Activated CD8-positive, alpha-beta T cell treated with anti-CD3 and anti-CD28 coated beads for 36 hours (primary cell): ENCODE measurements around the gene LGR6. TPM values are rescaled to one million over a fixed set of nuclear protein-coding genes. Genes with fewer than 3 reads are reported as not detected.
"Not testable (repeated sequence)": the region's sequence is repeated elsewhere in the genome, so short reads cannot be mapped to it uniquely, and the experiment has no call there.

Experiments
- ATAC-seq: fragments of 200-7000 bp; cut with Tn5 transposase; one replicate; pipeline ENCODE4 v1.10.0; 2021; ENCODE audit warnings: mild to moderate bottlenecking, moderate library complexity
- CTCF ChIA-PET: fragments of 350-600 bp; sonication (Branson Sonifier 250); formaldehyde crosslinking; loops from one replicate; lab custom pipeline; 2021; ENCODE audit warnings: antibody characterized with exemption; lab: Charles Lee
- POLR2A ChIA-PET: fragments of 350-600 bp; sonication (Branson Sonifier 250); formaldehyde crosslinking; loops from one replicate; lab custom pipeline; 2021; ENCODE audit warnings: antibody characterized with exemption; lab: Charles Lee
- DNase-seq: peaks from one replicate; pipeline ENCODE4 v3.0.0-alpha.2; 2020
- H3K27ac Mint-ChIP-seq: one replicate; pipeline ENCODE4 v1.8.0; 2021; ENCODE audit warnings: mild to moderate bottlenecking, mixed read lengths
- H3K27me3 Mint-ChIP-seq: one replicate; pipeline ENCODE4 v1.8.0; 2021; ENCODE audit warnings: mixed read lengths
- H3K36me3 Mint-ChIP-seq: one replicate; pipeline ENCODE4 v1.8.0; 2021; ENCODE audit warnings: low read depth, mixed read lengths
- H3K4me1 Mint-ChIP-seq: one replicate; pipeline ENCODE4 v1.8.0; 2021; ENCODE audit warnings: low read depth, mixed read lengths
- H3K4me3 Mint-ChIP-seq: one replicate; pipeline ENCODE4 v1.8.0; 2021; ENCODE audit warnings: mild to moderate bottlenecking, moderate library complexity, mixed read lengths
- H3K9me3 Mint-ChIP-seq: one replicate; pipeline ENCODE4 v1.8.0; 2021; ENCODE audit warnings: mixed read lengths
- CTCF ChIP-seq: fragments of 200-600 bp; IDR thresholded peaks from one replicate; pipeline ENCODE4 v1.8.0; 2022; ENCODE audit warnings: antibody characterized with exemption, mild to moderate bottlenecking
- intact Hi-C: fragments of 100-400 bp; cut with micrococcal nuclease; formaldehyde crosslinking; loops from one replicate; pipeline ENCODE4 v1.10.0; 2022
- total RNA-seq, 2 experiments: library from RNA; stranded (reverse); gene quantifications; one replicate each; pipeline ENCODE4 v1.2.3, GENCODE V29; 2021

The LGR6 gene
- total RNA-seq, 2 experiments from 2014 or later = 0.34 TPM

- ATAC-seq = no peak
Measured at GRCh38 chr1:202187697-202188407, 5.7 kb upstream of the LGR6 start.

DNA sequence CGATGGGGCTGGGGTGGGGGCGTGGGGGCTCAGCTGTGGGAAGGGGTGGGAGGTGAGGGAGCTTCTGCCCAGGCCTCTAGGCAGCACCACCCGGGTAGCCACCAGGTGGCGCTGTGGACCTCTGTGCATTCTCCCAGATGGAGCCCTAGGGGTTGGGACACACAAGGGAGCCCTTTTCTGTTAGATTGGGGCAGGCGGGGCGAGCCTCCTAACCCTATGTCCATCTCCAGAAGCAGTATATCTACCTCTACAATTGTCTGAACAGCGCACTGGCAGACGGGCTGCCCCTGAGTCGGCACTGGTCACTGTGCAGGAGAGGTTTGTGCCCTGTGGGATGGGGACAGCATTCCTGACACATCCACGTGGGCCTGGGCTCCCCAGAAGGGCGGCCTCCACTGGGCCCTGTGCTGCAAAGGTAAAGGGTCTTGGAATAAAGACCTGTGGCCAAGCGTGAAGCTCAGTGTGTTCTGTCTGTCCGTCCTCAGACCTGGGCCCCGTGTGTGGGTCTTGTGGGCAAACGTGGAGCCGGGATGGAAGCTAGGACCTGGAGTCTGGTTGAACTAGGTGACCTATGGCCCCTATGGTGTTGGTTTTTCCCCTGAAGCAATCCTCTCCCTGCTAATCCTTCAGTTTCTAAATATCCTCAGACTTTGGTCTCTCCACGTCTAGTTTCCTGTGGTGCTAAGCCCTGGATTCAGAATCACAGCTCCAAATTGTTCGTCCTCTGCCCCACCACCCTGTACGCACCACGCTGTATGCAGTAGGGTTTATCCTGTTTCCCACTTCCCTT is 4.4 kb upstream of the LGR6 start:
- POLR2A ChIA-PET = interaction anchor here (0.6 to 1.4 kb wide), 3 partner anchors 15 to 152 kb away, joined by 3 read pairs; partner anchors contain the start of gene UBE2T

More at GRCh38 chr1:202187697-202188407, 5.7 kb upstream of the LGR6 start:
- no peak for TF ChIP-seq CTCF
- Mint-ChIP-seq H3K27me3 (no peaks in the 10 kb centered on the region), H3K36me3 (no peaks in the 10 kb centered on the region), H3K9me3 (no peaks in the 10 kb centered on the region), H3K4me1 (peaks cover 14% of the 10 kb centered on the region), H3K4me3 (no peak overlapping the region), H3K27ac (no peak overlapping the region)
- CTCF ChIA-PET = interaction anchor here (0.6 to 9.8 kb wide), 9 partner anchors 7 to 532 kb away, joined by 3 to 58 read pairs (median 5); partner anchors contain the start of gene LGR6
- no peak for DNase-seq
- intact Hi-C loops = no loop called here
- POLR2A ChIA-PET = no interaction called here

GRCh38 chr1:202189918-202190715 is 3.5 kb upstream of the LGR6 start:
- H3K36me3 Mint-ChIP-seq = no peaks in the 10 kb centered on the region
- H3K4me1 Mint-ChIP-seq = peaks cover 2% of the 10 kb centered on the region
- CTCF ChIA-PET = interaction anchor here (0.7 to 3.2 kb wide), 27 partner anchors 10 to 530 kb away, joined by 3 to 27 read pairs (median 4); partner anchors contain the start of gene PTPN7
- intact Hi-C loops = no loop called here
- DNase-seq (no peak), ATAC-seq (no peak)
- no peak overlapping the region for H3K4me3 Mint-ChIP-seq
- H3K27ac Mint-ChIP-seq = no peak overlapping the region
- no peaks in the 10 kb centered on the region for H3K9me3 Mint-ChIP-seq
- TF ChIP-seq CTCF = no peak
- peaks cover 12% of the 10 kb centered on the region for H3K27me3 Mint-ChIP-seq
- POLR2A ChIA-PET = interaction anchor here (1.3 to 1.4 kb wide), 2 partner anchors 16 to 151 kb away, joined by 3 read pairs; partner anchors contain the start of gene UBE2T

More for the DNA sequence above, 4.4 kb upstream of the LGR6 start:
- peak; percentile 86 for TF ChIP-seq CTCF
- Mint-ChIP-seq H3K4me1 (peaks cover 9% of the 10 kb centered on the region), H3K9me3 (no peaks in the 10 kb centered on the region), H3K36me3 (no peaks in the 10 kb centered on the region), H3K27me3 (peaks cover 6% of the 10 kb centered on the region), H3K4me3 (no peak overlapping the region), H3K27ac (no peak overlapping the region)
- peak; percentile 88 for DNase-seq
- intact Hi-C loops = no loop called here
- ATAC-seq = peak; percentile 70
- CTCF ChIA-PET = interaction anchor here (0.7 to 3.2 kb wide), 27 partner anchors 10 to 531 kb away, joined by 3 to 27 read pairs (median 4); partner anchors contain the start of gene PTPN7

- DNase-seq, H3K9me3 Mint-ChIP-seq, H3K36me3 Mint-ChIP-seq, POLR2A ChIA-PET, ATAC-seq, H3K4me1 Mint-ChIP-seq, H3K27ac Mint-ChIP-seq, H3K4me3 Mint-ChIP-seq, intact Hi-C loops: not testable (repeated sequence)
- CTCF ChIA-PET = interaction anchor here (2.4 to 2.5 kb wide), 2 partner anchors 117 to 129 kb away, joined by 15 to 19 read pairs; no protein-coding TSS in a partner anchor
- peaks cover 14% of the 10 kb centered on the region for H3K27me3 Mint-ChIP-seq
Measured at GRCh38 chr1:202191391-202191790, 2.2 kb upstream of the LGR6 start.
